ENCODE data around the gene PACS2.

PACS2 gene

DNA sequence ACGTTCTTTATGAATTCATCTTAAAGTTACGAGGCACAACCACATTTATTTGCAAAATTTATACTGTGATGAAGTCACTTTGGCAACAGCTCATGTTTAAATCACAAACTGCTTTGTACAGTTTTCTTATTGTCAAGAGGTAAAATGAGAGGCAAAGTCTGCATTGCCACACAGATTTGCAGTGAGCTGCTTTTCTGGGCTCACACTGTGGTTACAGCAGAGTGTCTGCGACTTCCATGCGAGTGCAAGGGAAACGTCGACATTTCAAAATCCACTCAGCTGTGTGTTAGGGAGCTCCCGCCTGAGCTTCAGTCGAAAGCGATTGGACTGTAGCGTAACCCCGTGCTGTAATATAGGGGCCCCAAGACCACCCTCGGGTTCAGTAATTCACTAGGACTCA is 118.1 kb downstream of the PACS2 start:
- Histone ChIP-seq H3K9ac (ENCODE audit: low read length) (no peak overlapping the region), H3K36me3 (ENCODE audit: control insufficient read depth, insufficient read depth, low read length) (no peaks in the 10 kb centered on the region), H3K27ac (ENCODE audit: low read depth, low read length) (no peak overlapping the region), H3K4me3 (ENCODE audit: low read length) (no peak overlapping the region), H3K4me1 (ENCODE audit: control insufficient read depth, insufficient read depth, low read length) (no peaks in the 10 kb centered on the region), H3K27me3 (ENCODE audit: control insufficient read depth, insufficient read depth, low read length) (no peaks in the 10 kb centered on the region)

DNA sequence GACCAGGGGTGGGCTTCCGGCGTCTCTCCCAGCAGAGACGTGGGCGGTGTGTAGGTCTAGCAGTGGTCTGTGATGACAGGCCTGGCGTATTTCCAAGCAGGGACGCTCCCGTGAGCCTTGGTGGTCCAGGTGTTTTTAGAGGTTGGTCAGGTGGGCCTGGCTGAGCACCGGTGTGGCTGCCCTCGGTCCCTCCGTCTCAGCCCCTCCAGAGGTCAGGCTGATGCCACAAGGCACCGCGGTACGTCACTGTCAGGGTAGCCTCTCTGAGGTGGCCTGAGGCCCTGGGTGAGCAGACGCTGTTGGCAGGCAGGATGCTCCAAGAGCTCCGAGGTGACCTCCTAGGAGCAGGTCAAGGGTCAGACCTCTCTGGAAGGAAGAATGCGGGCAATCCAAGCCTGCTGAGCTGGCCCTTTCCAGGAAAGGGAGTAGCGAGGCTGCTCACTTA is 118.6 kb downstream of the PACS2 start:
- no peak overlapping the region for H3K27ac ChIP-seq (ENCODE audit: low read depth, low read length)
- no peak overlapping the region for H3K9ac ChIP-seq (ENCODE audit: low read length)
- no peaks in the 10 kb centered on the region for H3K36me3 ChIP-seq (ENCODE audit: control insufficient read depth, insufficient read depth, low read length)
- no peak overlapping the region for H3K4me3 ChIP-seq (ENCODE audit: low read length)
- no peaks in the 10 kb centered on the region for H3K27me3 ChIP-seq (ENCODE audit: control insufficient read depth, insufficient read depth, low read length)
- no peaks in the 10 kb centered on the region for H3K4me1 ChIP-seq (ENCODE audit: control insufficient read depth, insufficient read depth, low read length)

DNA sequence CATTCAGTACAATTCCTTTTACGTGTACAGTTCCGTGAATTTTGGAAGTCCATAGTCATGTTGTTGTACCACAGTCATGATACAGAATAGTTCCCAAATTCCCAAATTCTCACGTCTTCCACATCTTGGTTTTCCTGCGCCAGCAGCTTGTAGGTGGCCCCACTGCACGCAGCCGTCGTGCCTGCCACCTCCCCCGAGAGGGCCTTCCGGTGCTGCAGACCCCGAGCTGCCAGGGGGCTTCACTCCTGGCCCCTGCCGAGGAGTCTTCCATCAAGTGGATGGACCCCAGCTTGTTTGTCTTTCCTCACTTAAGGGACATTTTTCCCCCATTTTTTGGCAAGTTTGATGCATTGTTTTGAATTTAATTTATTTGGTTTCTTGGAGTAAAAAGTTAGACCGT is 121.9 kb downstream of the PACS2 start:
- Histone ChIP-seq H3K9ac (ENCODE audit: low read length) (no peak overlapping the region), H3K27ac (ENCODE audit: low read depth, low read length) (no peak overlapping the region), H3K4me1 (ENCODE audit: control insufficient read depth, insufficient read depth, low read length) (no peaks in the 10 kb centered on the region), H3K36me3 (ENCODE audit: control insufficient read depth, insufficient read depth, low read length) (peaks cover 2% of the 10 kb centered on the region), H3K4me3 (ENCODE audit: low read length) (no peak overlapping the region), H3K27me3 (ENCODE audit: control insufficient read depth, insufficient read depth, low read length) (no peaks in the 10 kb centered on the region)

GRCh38 chr14:105436891-105437722 is 122.6 kb downstream of the PACS2 start:
- Histone ChIP-seq H3K4me3 (ENCODE audit: low read length) (no peak overlapping the region), H3K36me3 (ENCODE audit: control insufficient read depth, insufficient read depth, low read length) (peaks cover 2% of the 10 kb centered on the region), H3K27ac (ENCODE audit: low read depth, low read length) (no peak overlapping the region), H3K9ac (ENCODE audit: low read length) (no peak overlapping the region), H3K27me3 (ENCODE audit: control insufficient read depth, insufficient read depth, low read length) (no peaks in the 10 kb centered on the region), H3K4me1 (ENCODE audit: control insufficient read depth, insufficient read depth, low read length) (no peaks in the 10 kb centered on the region)

DNA sequence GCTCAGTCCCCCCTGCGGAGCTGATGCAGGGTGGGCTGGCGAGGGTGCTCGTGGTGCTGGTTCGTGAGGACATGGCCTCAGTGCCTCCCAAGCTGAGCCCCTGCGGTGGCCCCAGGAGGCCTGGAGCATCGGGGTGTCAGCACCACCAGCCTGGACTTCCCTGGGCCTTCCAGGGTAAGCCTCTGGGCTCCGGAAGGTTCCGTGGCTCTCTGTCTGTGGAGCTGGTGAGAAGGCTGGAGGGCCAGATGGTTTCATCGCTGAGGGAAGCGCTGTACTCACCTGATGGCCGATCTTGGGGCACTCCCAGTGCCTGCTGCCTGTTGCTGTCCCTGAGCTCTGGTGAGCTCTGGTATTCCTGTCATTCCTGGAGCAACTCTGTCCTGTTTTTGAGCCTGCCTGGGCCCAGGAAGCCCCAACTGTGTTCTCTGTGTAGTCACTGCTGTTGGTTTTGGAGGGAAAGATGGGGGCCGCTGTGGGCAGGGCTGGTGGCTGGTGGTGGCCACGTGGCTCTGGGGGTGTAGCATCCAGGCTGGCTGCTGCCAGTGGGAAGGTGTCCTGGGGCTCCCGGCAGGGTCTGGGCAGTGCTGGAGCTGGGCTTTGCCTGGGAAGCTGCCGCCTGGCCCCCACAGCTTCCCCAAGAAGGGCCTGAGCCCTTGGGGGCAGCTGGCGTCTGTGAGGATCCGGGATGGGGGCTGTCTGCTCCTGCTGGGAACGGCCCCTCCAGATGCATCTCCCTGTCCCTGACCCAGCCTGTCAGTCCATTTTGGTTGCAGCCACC is 123.4 kb downstream of the PACS2 start:
- Histone ChIP-seq H3K4me1 (ENCODE audit: control insufficient read depth, insufficient read depth, low read length) (no peaks in the 10 kb centered on the region), H3K27me3 (ENCODE audit: control insufficient read depth, insufficient read depth, low read length) (no peaks in the 10 kb centered on the region), H3K9ac (ENCODE audit: low read length) (no peak overlapping the region), H3K4me3 (ENCODE audit: low read length) (no peak overlapping the region), H3K36me3 (ENCODE audit: control insufficient read depth, insufficient read depth, low read length) (peaks cover 2% of the 10 kb centered on the region), H3K27ac (ENCODE audit: low read depth, low read length) (no peak overlapping the region)

- H3K4me3 ChIP-seq (ENCODE audit: low read length): no peak overlapping the region
- no peak overlapping the region for H3K27ac ChIP-seq (ENCODE audit: low read depth, low read length)
- no peak overlapping the region for H3K9ac ChIP-seq (ENCODE audit: low read length)
- peaks cover 2% of the 10 kb centered on the region for H3K36me3 ChIP-seq (ENCODE audit: control insufficient read depth, insufficient read depth, low read length)
- no peaks in the 10 kb centered on the region for H3K27me3 ChIP-seq (ENCODE audit: control insufficient read depth, insufficient read depth, low read length)
- no peaks in the 10 kb centered on the region for H3K4me1 ChIP-seq (ENCODE audit: control insufficient read depth, insufficient read depth, low read length)
Observed at GRCh38 chr14:105439179-105439578, 124.6 kb downstream of the PACS2 start.

GRCh38 chr14:105439710-105440553 is 125.4 kb downstream of the PACS2 start:
- Histone ChIP-seq H3K4me3 (ENCODE audit: low read length) (no peak overlapping the region), H3K9ac (ENCODE audit: low read length) (no peak overlapping the region), H3K4me1 (ENCODE audit: control insufficient read depth, insufficient read depth, low read length) (no peaks in the 10 kb centered on the region), H3K36me3 (ENCODE audit: control insufficient read depth, insufficient read depth, low read length) (peaks cover 2% of the 10 kb centered on the region), H3K27me3 (ENCODE audit: control insufficient read depth, insufficient read depth, low read length) (no peaks in the 10 kb centered on the region), H3K27ac (ENCODE audit: low read depth, low read length) (no peak overlapping the region)

DNA sequence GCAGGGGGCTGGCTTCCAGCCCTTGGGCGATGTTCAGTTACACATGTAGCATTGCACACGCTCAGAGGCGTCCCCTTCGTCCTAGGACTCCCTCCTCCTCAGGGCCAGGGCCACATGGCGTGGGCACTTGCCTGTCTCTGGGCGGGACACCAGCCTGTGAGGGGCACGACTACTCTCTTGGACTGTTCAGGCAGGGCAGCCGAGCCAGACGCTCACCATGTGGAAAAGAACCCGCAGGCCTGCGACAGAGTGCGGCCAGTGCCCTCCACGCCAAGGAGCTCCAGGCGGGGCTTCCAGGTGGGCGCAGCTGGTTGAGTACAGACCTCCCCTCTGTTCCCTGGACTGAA is 126.0 kb downstream of the PACS2 start:
- no peak overlapping the region for H3K27ac ChIP-seq (ENCODE audit: low read depth, low read length)
- no peaks in the 10 kb centered on the region for H3K4me1 ChIP-seq (ENCODE audit: control insufficient read depth, insufficient read depth, low read length)
- peaks cover 2% of the 10 kb centered on the region for H3K36me3 ChIP-seq (ENCODE audit: control insufficient read depth, insufficient read depth, low read length)
- no peak overlapping the region for H3K4me3 ChIP-seq (ENCODE audit: low read length)
- no peaks in the 10 kb centered on the region for H3K27me3 ChIP-seq (ENCODE audit: control insufficient read depth, insufficient read depth, low read length)
- H3K9ac ChIP-seq (ENCODE audit: low read length): no peak overlapping the region

- H3K27me3 ChIP-seq (ENCODE audit: control insufficient read depth, insufficient read depth, low read length): no peaks in the 10 kb centered on the region
- H3K27ac ChIP-seq (ENCODE audit: low read depth, low read length): no peak overlapping the region
- H3K4me1 ChIP-seq (ENCODE audit: control insufficient read depth, insufficient read depth, low read length): no peaks in the 10 kb centered on the region
- no peak overlapping the region for H3K9ac ChIP-seq (ENCODE audit: low read length)
- no peak overlapping the region for H3K4me3 ChIP-seq (ENCODE audit: low read length)
- H3K36me3 ChIP-seq (ENCODE audit: control insufficient read depth, insufficient read depth, low read length): peaks cover 4% of the 10 kb centered on the region
Observed at GRCh38 chr14:105440992-105441391, 126.4 kb downstream of the PACS2 start.

DNA sequence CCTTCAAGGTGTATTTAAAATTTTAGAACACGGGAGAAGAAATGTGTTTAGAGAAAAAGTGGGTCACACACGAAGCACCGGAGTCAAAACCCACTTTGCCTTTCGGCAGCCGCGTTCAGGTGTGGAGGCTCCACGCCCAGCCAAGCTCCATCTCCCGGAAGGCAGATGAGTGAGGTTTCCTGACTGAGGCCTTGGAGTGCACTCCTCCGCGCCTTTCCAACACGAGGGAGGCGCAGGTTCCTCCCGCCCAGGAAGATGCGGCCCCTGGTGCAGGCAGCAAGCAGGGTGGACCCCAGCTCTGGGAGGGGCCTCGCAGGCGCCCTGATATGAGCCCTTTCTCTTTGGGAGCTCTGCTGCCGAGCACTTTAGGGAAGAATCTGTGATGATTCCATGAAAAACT is 127.6 kb downstream of the PACS2 start:
- H3K36me3 ChIP-seq (ENCODE audit: control insufficient read depth, insufficient read depth, low read length): peaks cover 5% of the 10 kb centered on the region
- no peak overlapping the region for H3K27ac ChIP-seq (ENCODE audit: low read depth, low read length)
- no peak overlapping the region for H3K9ac ChIP-seq (ENCODE audit: low read length)
- H3K4me1 ChIP-seq (ENCODE audit: control insufficient read depth, insufficient read depth, low read length): no peaks in the 10 kb centered on the region
- no peak overlapping the region for H3K4me3 ChIP-seq (ENCODE audit: low read length)
- no peaks in the 10 kb centered on the region for H3K27me3 ChIP-seq (ENCODE audit: control insufficient read depth, insufficient read depth, low read length)

GRCh38 chr14:105442834-105443233 is 128.3 kb downstream of the PACS2 start:
- H3K36me3 ChIP-seq (ENCODE audit: control insufficient read depth, insufficient read depth, low read length): peaks cover 5% of the 10 kb centered on the region
- H3K4me1 ChIP-seq (ENCODE audit: control insufficient read depth, insufficient read depth, low read length): no peaks in the 10 kb centered on the region
- H3K27me3 ChIP-seq (ENCODE audit: control insufficient read depth, insufficient read depth, low read length): no peaks in the 10 kb centered on the region

DNA sequence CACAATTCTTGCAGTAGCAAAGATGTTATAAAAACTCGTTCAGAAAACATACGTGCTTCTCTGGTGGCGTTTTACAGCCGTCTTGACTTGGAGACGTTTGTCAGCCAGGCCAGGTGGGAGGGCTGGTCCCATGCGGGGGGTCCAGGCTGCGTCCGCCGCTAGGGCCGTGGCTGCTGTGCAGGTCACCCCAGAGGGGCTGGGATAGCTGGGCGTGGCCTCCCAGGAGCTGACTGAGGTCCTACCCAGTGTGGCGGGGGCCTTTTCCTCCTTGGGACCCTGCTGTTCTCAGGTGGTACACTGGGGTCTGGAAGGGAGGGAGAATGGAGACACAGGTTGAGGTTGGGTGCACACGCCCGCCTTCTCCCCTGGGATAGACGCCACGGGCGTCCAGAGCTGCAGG is 130.3 kb downstream of the PACS2 start:
- Histone ChIP-seq H3K36me3 (ENCODE audit: control insufficient read depth, insufficient read depth, low read length) (peaks cover 5% of the 10 kb centered on the region), H3K4me1 (ENCODE audit: control insufficient read depth, insufficient read depth, low read length) (no peaks in the 10 kb centered on the region), H3K27ac (ENCODE audit: low read depth, low read length) (no peak overlapping the region), H3K9ac (ENCODE audit: low read length) (no peak overlapping the region), H3K27me3 (ENCODE audit: control insufficient read depth, insufficient read depth, low read length) (no peaks in the 10 kb centered on the region), H3K4me3 (ENCODE audit: low read length) (no peak overlapping the region)

More at GRCh38 chr14:105442834-105443233, 128.3 kb downstream of the PACS2 start:
- Histone ChIP-seq H3K27ac (ENCODE audit: low read depth, low read length) (no peak overlapping the region), H3K9ac (ENCODE audit: low read length) (no peak overlapping the region), H3K4me3 (ENCODE audit: low read length) (no peak overlapping the region)
